Measurements from ENCODE around the gene ZWILCH.

The ZWILCH gene

GRCh38 chr15:66545255-66545654, 40.1 kb downstream of the ZWILCH start:
- DNase-seq (ENCODE audit: low read depth), result no peak

- DNase-seq (ENCODE audit: low read depth), result no peak
Measured at GRCh38 chr15:66555685-66556084, 50.6 kb downstream of the ZWILCH start.

GRCh38 chr15:66558271-66558670, 53.1 kb downstream of the ZWILCH start:
- no peak for DNase-seq (ENCODE audit: low read depth)

- no peak for DNase-seq (ENCODE audit: low read depth)
Measured at GRCh38 chr15:66560856-66561525, 55.9 kb downstream of the ZWILCH start.

GRCh38 chr15:66563126-66563525, 58.0 kb downstream of the ZWILCH start:
- DNase-seq (ENCODE audit: low read depth), result no peak

- no peak for DNase-seq (ENCODE audit: low read depth)
Measured at GRCh38 chr15:66563566-66564110, 58.5 kb downstream of the ZWILCH start.

- DNase-seq (ENCODE audit: low read depth), result no peak
Measured at GRCh38 chr15:66564136-66565041, 59.3 kb downstream of the ZWILCH start.

GRCh38 chr15:66565141-66565641, 60.1 kb downstream of the ZWILCH start:
- no peak for DNase-seq (ENCODE audit: low read depth)

GRCh38 chr15:66565741-66566144, 60.6 kb downstream of the ZWILCH start, which contains the start of gene LCTL:
Gene LCTL, minus strand, starts transcription at chr15:66565998. Its CDS starts 633 bp downstream, at chr15:66565365.
- DNase-seq (ENCODE audit: low read depth), result no peak

GRCh38 chr15:66566963-66567531, 61.9 kb downstream of the ZWILCH start:
- peak; percentile 24 for DNase-seq (ENCODE audit: low read depth)

GRCh38 chr15:66567897-66568296, 62.8 kb downstream of the ZWILCH start:
- no peak for DNase-seq (ENCODE audit: low read depth)

- DNase-seq (ENCODE audit: low read depth), result no peak
Measured at GRCh38 chr15:66569461-66570137, 64.5 kb downstream of the ZWILCH start.

- no peak for DNase-seq (ENCODE audit: low read depth)
Measured at GRCh38 chr15:66570327-66570726, 65.2 kb downstream of the ZWILCH start.

- DNase-seq (ENCODE audit: low read depth), result no peak
Measured at GRCh38 chr15:66570842-66571478, 65.8 kb downstream of the ZWILCH start.

GRCh38 chr15:66572146-66572545, 67.0 kb downstream of the ZWILCH start:
- no peak for DNase-seq (ENCODE audit: low read depth)

- no peak for DNase-seq (ENCODE audit: low read depth)
Measured at GRCh38 chr15:66573348-66573718, 68.2 kb downstream of the ZWILCH start.

GRCh38 chr15:66573719-66574595, 68.8 kb downstream of the ZWILCH start:
- DNase-seq (ENCODE audit: low read depth), result no peak

GRCh38 chr15:66574596-66574950, 69.4 kb downstream of the ZWILCH start:
- DNase-seq (ENCODE audit: low read depth), result no peak

- DNase-seq (ENCODE audit: low read depth), result peak; percentile 19
Measured at GRCh38 chr15:66578286-66578875, 73.3 kb downstream of the ZWILCH start.

- no peak for DNase-seq (ENCODE audit: low read depth)
Measured at GRCh38 chr15:66580643-66581042, 75.5 kb downstream of the ZWILCH start.

Data from HS-5 (cell line).